8988T (cell line): ENCODE measurements around the gene ERP29.
"Not testable (repeated sequence)": the region's sequence is repeated elsewhere in the genome, so short reads cannot be mapped to it uniquely, and the experiment has no call there.

Experiments
- DNase-seq: peaks from one replicate; pipeline ENCODE4 v3.0.0; 2011

The ERP29 gene

GRCh38 chr12:112005419-112006395, 7.5 kb upstream of the ERP29 start:
- no peak for DNase-seq

- DNase-seq, result no peak
Observed at GRCh38 chr12:112007945-112008344, 5.3 kb upstream of the ERP29 start.

GRCh38 chr12:112008918-112009317, 4.3 kb upstream of the ERP29 start:
- no peak for DNase-seq

- not testable (repeated sequence) for DNase-seq
Observed at GRCh38 chr12:112009596-112009995, 3.6 kb upstream of the ERP29 start.

GRCh38 chr12:112010415-112011344, 2.5 kb upstream of the ERP29 start:
- DNase-seq, result no peak

GRCh38 chr12:112011685-112012084, 1.5 kb upstream of the ERP29 start:
- no peak for DNase-seq

GRCh38 chr12:112013601-112014402, 576 bp downstream of the ERP29 start:
- DNase-seq, result no peak

GRCh38 chr12:112015938-112016337, 2.7 kb downstream of the ERP29 start:
- no peak for DNase-seq

- no peak for DNase-seq
Observed at GRCh38 chr12:112017041-112017440, 3.8 kb downstream of the ERP29 start.

- DNase-seq, result no peak
Observed at GRCh38 chr12:112018571-112019237, 5.5 kb downstream of the ERP29 start.

- no peak for DNase-seq
Observed at GRCh38 chr12:112020947-112021457, 7.8 kb downstream of the ERP29 start.

GRCh38 chr12:112022241-112023016, 9.2 kb downstream of the ERP29 start:
- no peak for DNase-seq

- no peak for DNase-seq
Observed at GRCh38 chr12:112023759-112024396, 10.7 kb downstream of the ERP29 start.

- DNase-seq, result no peak
Observed at GRCh38 chr12:112025808-112026375, 12.7 kb downstream of the ERP29 start.

- no peak for DNase-seq
Observed at GRCh38 chr12:112029301-112029700, 16.1 kb downstream of the ERP29 start.

- DNase-seq, result no peak
Observed at GRCh38 chr12:112031472-112031871, 18.2 kb downstream of the ERP29 start.

- no peak for DNase-seq
Observed at GRCh38 chr12:112032292-112032691, 19.1 kb downstream of the ERP29 start.

GRCh38 chr12:112035219-112035785, 22.1 kb downstream of the ERP29 start:
- no peak for DNase-seq

- DNase-seq, result not testable (repeated sequence)
Observed at GRCh38 chr12:112036614-112037013, 23.4 kb downstream of the ERP29 start.

GRCh38 chr12:112046003-112046402, 32.8 kb downstream of the ERP29 start:
- DNase-seq, result no peak
